HG03439 (cell line): ENCODE data around the gene TNFAIP8L1.
"Not testable (repeated sequence)": the region's sequence is repeated elsewhere in the genome, so short reads cannot be mapped to it uniquely, and the experiment has no call there.

Experiments
- ATAC-seq: cut with Tn5 transposase; IDR thresholded peaks from one replicate; pipeline ENCODE4 v1.9.1; 2021; ENCODE audit warnings: mild to moderate bottlenecking, moderate library complexity; ENCODE audit not compliant: unreplicated experiment

Gene TNFAIP8L1

DNA sequence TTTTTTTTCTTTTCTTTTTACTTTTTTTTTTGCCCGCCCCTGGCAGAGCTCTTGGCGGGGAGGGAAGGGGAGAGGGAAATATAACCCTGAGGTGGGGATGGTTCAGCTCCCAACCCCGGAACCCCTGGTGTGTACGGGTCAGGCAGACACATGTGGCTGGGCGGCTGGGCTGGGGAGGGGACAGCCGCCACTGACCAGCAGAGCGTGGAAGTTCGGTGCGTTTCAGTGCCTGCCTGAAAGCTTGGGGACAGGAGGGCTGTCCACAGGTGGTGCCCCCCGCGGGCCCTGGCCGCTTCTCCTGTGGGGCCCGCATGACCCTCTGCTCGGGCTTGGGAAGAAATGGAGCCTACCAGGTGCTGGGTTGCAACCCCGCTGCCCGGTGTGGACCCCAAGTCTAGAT is 36.0 kb downstream of the TNFAIP8L1 start:
- no peak for ATAC-seq

DNA sequence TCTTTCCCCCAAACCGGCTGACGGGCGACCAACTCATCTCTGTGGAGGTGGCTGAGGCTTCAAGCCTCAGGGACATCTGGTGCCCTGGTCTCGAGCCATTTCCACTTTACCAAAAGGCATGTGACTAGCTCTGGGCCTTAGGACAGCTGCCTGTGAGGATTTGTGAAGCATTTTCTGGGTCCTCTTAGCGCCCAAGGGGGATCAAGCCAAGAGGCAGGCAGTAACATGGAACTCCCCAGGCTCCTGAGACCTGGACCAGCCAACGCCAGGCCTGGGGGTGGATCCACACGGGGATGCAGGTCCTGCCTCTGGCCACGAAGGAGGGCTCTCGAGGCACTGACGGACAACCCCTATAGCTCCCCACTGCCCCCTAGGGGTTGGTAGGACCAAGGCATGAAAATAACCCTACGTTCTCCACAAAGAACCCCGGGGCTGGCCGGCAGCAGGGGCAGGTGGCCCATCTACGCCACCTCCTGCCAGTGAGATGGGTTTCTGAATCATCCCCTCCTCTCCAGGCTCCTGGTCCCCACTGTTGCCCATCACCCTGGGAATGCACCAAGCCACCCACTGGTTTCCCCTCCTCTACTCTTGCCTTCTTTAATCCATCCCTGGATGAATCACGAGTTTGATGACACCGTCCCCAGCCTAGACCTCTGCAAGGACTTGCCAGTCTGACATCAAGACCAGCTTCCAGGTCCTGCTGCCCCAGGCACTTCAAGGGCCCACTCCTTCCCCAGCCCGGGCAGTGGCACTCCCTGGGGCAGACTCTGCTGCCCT is 37.8 kb downstream of the TNFAIP8L1 start:
- no peak for ATAC-seq

DNA sequence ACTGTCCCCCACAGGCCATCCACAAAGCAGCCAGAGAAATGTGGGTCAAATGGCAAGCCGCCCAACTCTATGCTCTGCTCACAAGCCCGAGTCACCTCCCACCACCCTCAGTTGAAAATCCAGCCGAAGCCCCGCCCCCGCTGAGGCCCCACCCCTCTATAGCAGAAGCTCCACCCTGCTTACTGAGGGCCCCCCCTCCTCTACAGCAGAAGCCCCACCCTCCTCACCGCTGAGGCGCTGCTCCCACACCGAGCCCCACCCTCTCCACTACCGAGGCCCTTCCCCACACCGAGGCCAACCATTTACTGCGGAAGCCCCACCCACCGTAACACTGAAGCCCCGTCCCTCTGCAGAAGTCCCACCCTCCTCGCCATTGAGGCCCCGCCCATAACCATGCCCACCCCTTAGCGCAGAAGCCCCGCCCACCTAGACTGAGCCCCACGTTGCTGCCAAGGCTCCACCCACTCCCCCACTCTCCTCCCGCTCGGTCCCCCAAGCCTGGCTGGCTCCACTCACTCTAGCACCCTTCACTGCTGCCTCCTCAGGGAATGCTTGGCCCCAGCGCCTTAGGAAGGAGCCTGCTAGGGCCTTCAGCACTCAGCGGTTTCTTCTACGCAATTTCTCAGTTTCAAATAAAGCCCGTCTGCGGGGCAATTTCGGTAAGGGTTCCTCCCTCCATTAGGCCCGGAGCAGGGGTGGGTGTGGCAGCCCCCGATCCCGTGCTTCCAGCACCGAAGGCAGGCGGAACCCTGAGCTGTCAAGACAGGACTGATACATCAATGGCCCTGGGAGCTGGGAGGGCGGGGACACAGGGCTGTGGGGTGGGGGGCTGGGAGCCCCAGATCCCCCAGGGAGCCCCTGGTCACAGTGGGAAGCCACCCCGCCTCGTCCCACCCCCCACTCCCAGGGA is 39.8 kb downstream of the TNFAIP8L1 start:
- ATAC-seq: no peak

DNA sequence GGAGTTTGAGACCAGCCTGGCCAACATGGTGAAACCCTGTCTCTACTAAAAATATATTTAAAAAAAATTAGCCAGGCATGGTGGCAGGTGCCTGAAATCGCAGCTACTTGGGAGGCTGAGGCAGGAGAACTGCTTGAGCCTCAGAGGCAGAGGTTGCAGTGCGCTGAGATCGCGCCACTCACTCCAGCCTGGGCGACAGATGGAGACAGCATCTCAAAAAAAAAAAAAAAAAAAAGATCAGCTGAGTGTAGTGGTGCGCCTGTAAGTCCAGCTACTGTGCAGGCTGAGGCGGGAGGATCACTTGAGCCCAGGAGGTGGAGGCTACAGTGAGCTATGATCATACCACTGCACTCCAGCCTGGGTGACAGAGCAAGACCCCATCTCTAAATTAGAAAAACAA is 40.7 kb downstream of the TNFAIP8L1 start:
- ATAC-seq: not testable (repeated sequence)

DNA sequence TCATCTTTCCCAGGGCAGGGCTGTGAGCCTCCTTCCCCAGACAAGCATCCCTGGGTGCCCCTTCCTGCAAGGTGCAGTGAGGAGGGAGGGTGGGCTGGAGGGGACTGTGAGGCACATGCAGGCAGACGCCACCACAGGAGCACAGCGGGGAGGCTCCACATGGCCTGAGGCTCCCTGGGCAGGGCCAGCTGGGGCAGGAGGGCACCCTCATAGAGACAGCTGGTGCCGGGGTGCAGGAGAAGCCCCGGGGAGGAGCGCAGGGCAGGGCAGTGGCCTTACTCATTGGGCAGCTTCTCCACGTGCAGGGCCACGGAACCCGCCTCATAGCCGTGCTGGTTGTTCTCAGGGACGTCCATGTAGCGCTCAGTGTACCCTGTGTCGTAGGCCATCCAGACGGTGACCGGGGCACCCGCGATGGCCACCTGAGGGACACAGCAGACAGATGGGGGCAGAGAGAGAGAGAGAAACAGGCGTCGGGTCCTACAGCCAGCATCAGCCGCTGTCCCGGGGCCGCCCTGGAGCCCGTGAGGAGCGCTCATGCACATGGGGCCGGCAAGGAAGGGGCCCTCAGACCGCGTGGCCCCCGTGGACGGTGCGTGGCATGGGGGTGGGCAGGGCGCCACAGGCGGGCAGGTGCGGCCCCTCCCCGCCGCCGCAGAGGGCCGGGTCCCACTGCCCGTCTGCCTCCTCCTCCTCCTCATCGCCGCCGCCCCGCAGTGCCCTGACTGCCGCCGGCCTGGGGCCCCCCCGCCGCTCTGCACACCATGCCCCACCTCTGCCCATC is 43.3 kb downstream of the TNFAIP8L1 start:
- ATAC-seq: no peak

DNA sequence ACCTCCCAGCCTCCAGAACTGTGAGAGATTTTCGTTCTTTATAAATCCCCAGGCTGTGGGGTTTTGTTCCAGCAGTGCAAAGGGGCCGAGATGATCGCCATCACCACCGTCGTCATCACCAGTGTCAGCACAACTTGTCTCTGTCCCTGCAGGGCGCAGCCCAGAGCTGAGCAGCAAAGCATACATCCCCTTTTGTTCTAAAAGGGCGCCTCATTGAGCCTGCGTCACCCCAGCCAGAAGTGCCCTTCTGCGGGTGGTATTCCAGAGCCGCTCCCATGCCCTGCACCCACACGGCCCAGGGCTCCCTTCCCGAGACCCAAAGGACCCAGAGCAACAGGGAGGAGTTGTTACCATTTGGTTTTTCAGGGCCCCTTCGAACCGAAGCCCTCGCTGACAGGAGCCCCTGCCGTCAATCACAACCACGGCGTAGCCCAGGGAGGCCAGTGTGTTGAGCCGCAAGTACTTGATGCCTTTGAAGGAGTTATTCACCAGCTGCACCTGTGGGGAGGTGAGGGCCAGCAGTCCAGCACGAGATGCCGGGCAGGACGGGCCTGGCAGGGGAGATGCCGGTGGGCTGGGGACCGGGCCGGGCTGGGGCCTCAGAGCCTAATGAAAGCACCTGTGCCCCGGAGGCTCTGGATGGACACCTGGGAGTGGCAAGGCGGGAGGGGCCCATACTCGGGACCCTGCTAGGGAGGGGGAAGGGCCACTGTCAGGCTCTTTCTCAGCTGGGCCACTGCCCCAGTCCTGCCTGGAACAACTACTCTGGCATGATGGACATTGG is 45.2 kb downstream of the TNFAIP8L1 start:
- no peak for ATAC-seq

DNA sequence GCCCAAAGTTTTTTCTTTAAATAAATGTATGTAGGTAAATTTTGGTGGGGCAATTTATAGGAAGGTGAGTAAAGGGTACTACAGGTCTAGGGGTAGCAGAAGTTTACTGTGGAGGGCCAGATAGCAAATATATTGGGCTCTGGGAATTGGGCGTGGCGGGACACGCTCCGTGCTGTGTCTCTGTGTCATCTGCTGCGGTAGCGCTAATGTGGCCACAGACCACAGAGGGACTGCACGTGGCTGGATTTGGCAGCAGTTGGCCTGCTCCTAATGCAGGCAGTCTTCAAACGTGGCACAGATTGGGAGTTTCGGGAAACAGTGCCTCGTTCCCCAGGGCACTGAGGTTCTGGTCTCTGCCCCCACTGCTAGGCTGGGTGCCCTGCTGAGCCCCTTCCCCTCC is 47.4 kb downstream of the TNFAIP8L1 start:
- ATAC-seq: no peak

DNA sequence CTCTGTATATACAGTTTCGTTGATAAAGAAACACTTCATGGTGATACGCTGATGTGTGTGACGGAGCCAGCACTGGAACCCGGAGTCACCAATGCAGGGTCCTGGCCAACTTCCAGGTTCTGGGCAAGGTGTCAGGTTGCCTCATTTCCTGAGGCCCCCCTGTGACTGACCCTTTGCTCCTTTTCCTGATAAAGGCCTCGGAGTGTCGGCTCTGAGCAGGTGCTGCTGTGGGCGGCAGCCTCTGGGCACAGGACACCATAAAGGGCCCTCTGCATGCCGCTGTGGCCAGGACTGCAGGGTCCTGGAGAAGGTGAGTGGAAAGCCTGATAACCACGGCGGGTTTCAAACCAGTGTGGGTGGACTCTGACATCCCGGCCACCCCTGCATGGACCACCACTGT is 48.1 kb downstream of the TNFAIP8L1 start:
- no peak for ATAC-seq

DNA sequence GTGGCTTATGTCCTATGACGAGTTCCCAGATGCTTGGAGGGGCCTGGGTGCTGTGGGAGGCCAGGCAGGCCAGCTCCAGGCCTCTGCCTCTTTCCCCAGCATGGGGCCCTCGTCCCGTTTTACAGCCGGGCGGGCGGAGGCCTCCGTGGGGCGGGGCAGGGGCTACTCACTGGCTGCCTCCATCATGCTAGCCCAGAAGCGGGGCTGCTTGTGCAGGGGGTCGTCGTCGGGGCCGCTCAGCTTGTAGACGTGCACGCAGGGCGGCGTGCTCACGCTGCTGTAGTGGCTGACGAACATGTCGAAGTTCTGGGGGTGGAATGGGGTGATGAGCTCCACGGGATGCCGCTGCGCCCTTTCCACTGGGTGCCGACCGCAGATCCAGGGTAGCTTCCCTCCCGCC is 49.3 kb downstream of the TNFAIP8L1 start:
- ATAC-seq: no peak

DNA sequence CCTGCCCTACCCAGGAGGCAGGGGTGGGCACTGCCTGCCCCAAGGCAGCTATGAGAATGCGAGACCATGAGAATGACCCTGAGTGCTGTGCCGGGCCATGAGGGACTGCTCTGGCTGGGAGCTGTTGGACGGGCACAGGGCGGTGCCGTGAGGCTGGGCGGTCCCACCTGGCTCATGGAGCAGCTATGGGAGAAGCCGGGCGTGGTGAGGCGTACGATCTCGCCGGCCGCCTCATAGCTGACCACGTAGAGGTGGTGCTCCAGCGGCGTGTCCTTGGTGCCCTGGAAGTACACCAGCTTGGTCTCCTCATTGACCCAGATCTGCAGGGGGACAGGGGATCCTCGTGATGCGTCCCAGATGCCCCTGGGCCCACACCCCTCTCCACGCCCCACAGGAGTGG is 50.1 kb downstream of the TNFAIP8L1 start:
- no peak for ATAC-seq

DNA sequence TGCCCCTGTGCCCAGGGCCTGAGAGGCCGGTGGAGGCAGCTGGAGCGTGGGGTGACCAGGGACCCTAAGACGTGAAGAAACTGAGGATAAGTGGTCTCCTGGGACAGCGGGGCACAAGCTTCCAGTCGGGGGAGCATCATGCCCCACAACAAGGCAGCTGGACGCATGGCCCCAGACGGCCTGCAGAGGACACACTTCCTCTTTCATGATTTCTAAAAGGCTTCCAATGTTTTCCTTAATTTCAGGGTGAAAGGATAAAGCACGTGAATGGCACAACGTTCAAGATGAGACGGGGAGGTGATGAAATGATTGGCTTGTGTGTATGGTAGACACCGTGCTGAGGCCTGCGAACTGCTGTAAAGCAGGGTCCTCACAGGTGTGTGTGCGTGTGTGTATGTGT is 51.0 kb downstream of the TNFAIP8L1 start:
- ATAC-seq: no peak

DNA sequence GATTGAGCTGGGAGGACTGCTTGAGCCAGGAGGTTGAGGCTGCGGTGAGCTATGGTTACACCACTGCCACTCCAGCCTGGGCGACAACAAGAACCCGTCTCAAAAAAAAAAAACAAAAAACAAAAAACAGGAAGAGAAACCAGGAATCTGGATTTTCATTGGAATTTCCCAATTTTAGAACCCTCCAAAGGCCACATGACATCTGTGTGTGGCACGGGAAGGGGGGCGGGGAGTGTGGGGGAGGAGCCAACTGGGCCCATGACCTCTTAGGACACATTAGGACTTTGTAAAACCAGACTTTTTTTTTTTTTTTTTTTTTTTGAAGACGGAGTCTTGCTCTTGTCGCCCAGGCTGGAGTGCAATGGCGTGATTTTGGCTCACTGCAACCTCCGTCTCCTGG is 52.1 kb downstream of the TNFAIP8L1 start:
- no peak for ATAC-seq

DNA sequence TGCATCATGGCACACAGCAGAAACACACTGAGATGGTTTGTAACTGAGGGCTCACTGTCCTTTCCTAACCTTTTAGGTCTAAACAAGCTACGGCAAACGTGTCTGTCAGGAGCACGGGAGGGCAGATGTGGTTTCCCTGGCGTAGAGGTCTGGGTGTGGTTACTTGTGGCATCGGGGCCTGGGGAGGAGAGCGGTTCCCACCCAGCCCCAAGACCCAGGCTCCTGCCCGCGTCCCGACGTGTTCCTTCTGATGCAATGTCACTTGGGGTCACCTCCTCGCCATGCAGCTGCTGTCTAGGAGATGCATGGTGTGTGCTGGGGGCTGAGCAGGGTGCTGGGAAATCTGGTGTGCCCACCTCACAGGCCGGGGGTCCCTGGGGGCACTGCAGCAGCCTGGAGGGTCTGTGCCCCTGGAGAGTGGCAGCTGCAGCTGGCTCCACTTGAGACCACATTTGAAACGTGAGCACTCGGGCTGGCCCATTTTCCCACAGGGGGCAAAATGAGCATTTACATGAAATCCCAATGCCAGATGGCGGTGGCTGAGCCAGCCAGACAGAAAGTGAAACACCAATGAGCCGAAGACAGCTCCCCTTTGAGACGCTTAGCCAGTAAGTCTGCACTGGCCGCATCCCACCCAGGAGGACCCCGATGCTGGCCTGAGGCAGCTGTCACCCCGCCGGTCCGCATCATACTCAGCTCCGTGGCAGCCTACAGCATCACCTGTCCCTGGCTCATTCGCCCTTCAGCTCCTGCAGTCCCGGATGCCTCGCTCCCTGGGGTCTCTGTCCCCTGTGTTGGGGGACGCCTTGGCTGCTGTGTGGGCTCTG is 53.1 kb downstream of the TNFAIP8L1 start:
- ATAC-seq: no peak

DNA sequence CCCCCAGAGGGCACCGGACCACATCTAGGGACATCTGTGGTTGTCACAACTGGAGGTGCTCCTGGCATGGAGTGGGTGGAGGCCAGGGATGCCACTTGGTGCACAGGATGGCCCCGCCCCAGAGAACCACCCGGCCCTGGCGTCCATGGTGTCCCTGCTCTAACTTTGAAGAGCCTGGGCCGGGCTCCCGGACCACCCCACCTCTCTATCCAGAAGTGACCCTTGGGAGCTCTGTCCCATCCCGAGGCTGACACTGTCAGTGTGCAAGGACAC is 53.7 kb downstream of the TNFAIP8L1 start:
- no peak for ATAC-seq

DNA sequence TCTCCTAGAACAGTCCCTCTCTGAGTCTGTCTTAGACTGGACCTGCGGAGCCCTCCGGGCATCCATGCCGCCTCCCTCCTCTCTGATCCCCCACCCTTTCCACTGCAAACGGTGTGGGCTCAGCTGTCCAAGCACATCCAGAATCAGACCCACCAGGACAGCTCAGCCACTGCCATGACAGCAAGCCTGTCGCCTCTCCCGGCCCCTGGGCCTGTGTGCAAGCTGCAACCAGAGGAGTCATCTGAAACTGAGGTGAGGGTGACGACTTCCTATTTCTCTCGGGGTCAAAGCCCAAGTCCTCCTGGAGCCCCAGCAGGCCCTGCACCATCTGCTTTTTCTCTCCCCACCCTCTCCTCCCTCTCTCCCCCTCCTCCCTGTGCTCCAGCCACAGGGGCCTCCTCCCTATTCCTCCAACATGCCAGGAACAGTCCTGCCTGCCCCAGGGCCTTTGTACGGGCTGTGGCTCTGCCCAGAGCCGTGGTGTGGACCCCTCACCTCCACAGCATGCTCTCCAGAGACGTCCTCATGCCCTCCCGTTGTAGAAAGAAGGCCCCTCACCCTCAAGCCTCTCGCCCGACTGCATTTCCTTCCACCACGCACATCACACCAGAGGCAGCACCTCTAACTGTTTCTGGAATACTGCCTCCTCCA is 54.3 kb downstream of the TNFAIP8L1 start:
- ATAC-seq: no peak

DNA sequence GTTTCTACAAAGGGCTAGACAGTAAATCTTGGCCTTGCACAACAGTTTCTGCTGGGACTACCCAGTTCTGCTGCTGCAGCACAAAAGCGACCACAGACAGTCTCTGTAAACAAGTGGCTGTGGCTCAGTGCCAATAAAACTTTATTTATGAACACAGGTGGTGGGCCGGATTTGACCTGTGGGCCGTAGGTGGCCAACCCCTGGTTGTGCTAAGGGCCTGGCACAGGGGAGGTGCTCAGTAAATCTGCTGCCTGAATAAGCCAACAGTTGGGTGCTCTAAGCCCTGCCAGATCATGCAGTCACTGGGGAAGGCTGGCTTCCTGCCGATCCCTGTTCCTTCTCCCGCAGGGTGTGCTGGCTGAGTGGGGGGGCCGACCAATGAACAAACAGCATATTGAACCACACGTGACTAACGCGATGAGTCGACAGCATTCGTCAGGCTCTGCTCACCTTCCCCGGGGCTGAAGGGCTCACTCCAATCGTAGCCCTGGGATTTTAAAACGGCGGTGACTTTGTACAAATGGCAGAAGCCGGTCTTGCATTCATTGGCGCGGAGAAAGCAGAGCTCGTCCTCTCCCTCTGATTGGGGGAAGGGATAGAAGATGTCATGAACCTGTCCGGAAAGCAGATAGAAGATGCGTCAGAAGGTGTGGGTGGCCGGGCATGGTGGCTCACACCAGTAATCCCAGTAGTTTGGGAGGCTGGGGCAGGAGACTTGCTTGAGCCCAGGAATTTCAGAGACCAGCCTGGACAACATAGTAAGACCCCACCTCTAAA is 55.1 kb downstream of the TNFAIP8L1 start:
- ATAC-seq: no peak

DNA sequence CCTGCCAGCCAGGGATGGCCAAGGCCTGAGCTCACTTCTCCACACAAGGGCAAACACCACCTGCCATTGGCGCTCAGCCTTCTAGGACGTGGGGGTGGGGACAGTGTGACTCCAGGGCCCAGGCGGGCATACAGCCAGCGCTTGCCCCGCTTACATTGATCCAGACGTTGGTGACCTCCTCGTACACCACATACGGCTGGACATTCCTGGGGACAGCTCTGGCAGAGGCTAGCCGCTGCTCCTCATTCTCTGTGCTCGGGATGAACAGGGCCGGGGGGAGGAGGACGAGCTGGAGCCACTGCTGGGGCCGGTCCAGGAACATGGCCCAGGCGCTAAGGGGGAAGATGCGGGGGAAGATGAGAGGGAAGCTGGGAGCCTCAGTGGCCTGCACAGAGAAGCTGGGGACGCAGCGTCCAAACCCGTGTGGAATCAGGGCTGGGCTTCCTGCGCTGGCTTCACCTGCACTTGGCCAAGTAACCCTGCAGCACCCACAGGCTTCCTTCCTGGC is 56.0 kb downstream of the TNFAIP8L1 start:
- no peak for ATAC-seq

DNA sequence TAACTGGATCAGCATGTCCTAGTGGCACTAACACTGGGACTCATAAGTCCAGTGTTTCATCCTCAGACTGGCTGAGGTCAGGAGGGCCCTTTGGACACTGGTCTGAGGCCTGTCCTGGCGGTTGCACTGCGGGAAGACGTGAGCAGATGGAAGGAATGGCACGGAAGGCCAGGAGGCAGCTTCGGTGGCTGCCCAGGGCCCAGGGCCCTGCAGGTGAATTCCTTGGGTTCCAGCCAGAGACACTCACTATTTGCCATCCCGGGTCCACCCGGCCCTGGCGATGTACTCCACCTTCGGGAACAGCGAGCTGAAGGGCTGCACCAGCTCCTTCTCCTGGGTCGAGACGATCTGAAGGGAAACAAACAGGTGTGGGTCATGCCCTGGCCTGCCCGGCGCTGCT is 58.0 kb downstream of the TNFAIP8L1 start:
- no peak for ATAC-seq
